ENCODE results near the gene KLRC2.

GRCh38 chr12:10393291-10393690 lies 42.5 kb downstream of the KLRC2 start:
- TF ChIP-seq EZH2 (IDR thresholded peaks at IDR 0.05) (no peak), CTCF (IDR thresholded peaks at IDR 0.05 in 2 of 3, conservative IDR thresholded peaks at IDR 0.05 in 1 of 3; ENCODE audit: borderline replicate concordance in 1 of 3, insufficient read depth in 1 of 3, low read depth in 2 of 3, low read length in 2 of 3) (no peak), POLR2A (IDR thresholded peaks at IDR 0.05; ENCODE audit: borderline replicate concordance, extremely low read depth, insufficient read depth, insufficient read length) (no peak), ELF1 (IDR thresholded peaks at IDR 0.05; ENCODE audit: borderline replicate concordance, low read depth) (no peak), POLR2AphosphoS5 (IDR thresholded peaks at IDR 0.05; ENCODE audit: low read depth, low read length) (no peak), EGR1 (IDR thresholded peaks at IDR 0.05; ENCODE audit: low read depth) (no peak)
